ENCODE data around the gene ARRB1. TPM values are rescaled to one million over a fixed set of nuclear protein-coding genes. Genes with fewer than 3 reads are reported as not detected.

Gene ARRB1
- total and polyA plus RNA-seq, 9 donors = 15.2 to 68.0 (median 27.2) TPM

- 79 to 84% (median 80%) methylated on average over 10 of the region's 10 CpGs for whole genome bisulfite sequencing, 3 donors
- Histone ChIP-seq H3K27me3 (no peaks in the 10 kb centered on the region), H3K4me3 (no peak overlapping the region), H3K27ac (no peak overlapping the region), H3K9me3 (no peaks in the 10 kb centered on the region), H3K36me3 (no peaks in the 10 kb centered on the region), H3K4me1 (ENCODE audit: insufficient read depth) (peaks cover 4% of the 10 kb centered on the region)
- DNase-seq = no peak
- no peak for TF ChIP-seq CTCF (IDR thresholded peaks at IDR 0.05)
- no peak for TF ChIP-seq EP300 (IDR thresholded peaks at IDR 0.05)
- TF ChIP-seq POLR2A (IDR thresholded peaks at IDR 0.05) = no peak
- intact Hi-C loops (cut with DNase I) = loop anchor here in 2 of 4 donors (5.0 to 10.0 kb wide), 3 partner anchors 102 to 312 kb away; no protein-coding TSS in a partner anchor
Measured at GRCh38 chr11:75244052-75244814, 107.2 kb downstream of the ARRB1 start.

GRCh38 chr11:75242722-75243600 lies 108.5 kb downstream of the ARRB1 start:
- no peak for DNase-seq
- Histone ChIP-seq H3K9me3 (no peaks in the 10 kb centered on the region), H3K27me3 (no peaks in the 10 kb centered on the region), H3K4me3 (no peak overlapping the region), H3K36me3 (no peaks in the 10 kb centered on the region), H3K4me1 (ENCODE audit: insufficient read depth) (peaks cover 4% of the 10 kb centered on the region), H3K27ac (no peak overlapping the region)
- intact Hi-C loops (cut with DNase I) = loop anchor here in 2 of 4 donors (5.0 to 10.0 kb wide), 3 partner anchors 101 to 311 kb away; no protein-coding TSS in a partner anchor
- TF ChIP-seq EP300 (IDR thresholded peaks at IDR 0.05) (no peak), POLR2A (IDR thresholded peaks at IDR 0.05) (no peak)
- 82 to 93% (median 89%) methylated on average over 16 of the region's 16 CpGs for WGBS, 3 donors

GRCh38 chr11:75241906-75242644 lies 109.4 kb downstream of the ARRB1 start:
- intact Hi-C loops (cut with DNase I) = loop anchor here in 2 of 4 donors (5.0 to 10.0 kb wide), 3 partner anchors 100 to 310 kb away; no protein-coding TSS in a partner anchor
- 3 to 6% (median 5%) methylated on average over 50 to 72 of the region's 72 CpGs for WGBS, 3 donors

More at GRCh38 chr11:75241906-75242644, 109.4 kb downstream of the ARRB1 start:
- Histone ChIP-seq H3K27ac (no peak overlapping the region), H3K4me1 (ENCODE audit: insufficient read depth) (peaks cover 4% of the 10 kb centered on the region), H3K4me3 (peak overlapping the region; percentile 40), H3K36me3 (no peaks in the 10 kb centered on the region), H3K9me3 (no peaks in the 10 kb centered on the region), H3K27me3 (no peaks in the 10 kb centered on the region)
- TF ChIP-seq POLR2A (IDR thresholded peaks at IDR 0.05) = no peak
- no peak for TF ChIP-seq CTCF (IDR thresholded peaks at IDR 0.05)
- no peak for TF ChIP-seq EP300 (IDR thresholded peaks at IDR 0.05)
- DNase-seq = no peak
